ENCODE results near the gene HIC1. TPM values are rescaled to one million over a fixed set of nuclear protein-coding genes. Genes with fewer than 3 reads are reported as not detected.

HIC1 gene
- total and polyA plus RNA-seq, 2 of the 4 experiments (the other 2 are of a cell fraction) = 10.4 to 23.0 TPM

- TF ChIP-seq USF2 (IDR thresholded peaks at IDR 0.05; ENCODE audit: low read depth, low read length) (no peak), RAD21 (IDR thresholded peaks at IDR 0.05; ENCODE audit: low read length) (no peak), MAFK (IDR thresholded peaks at IDR 0.05; ENCODE audit: low read depth, low read length) (no peak), SMC3 (IDR thresholded peaks at IDR 0.05; ENCODE audit: low read depth, low read length) (no peak), BHLHE40 (IDR thresholded peaks at IDR 0.05; ENCODE audit: low read depth, low read length) (no peak), POLR2A (IDR thresholded peaks at IDR 0.05; ENCODE audit: low read depth, low read length) (no peak)
These were observed 40.6 kb downstream of the HIC1 start (continued) for GRCh38 chr17:2095536-2095910.
